HEK293T (cell line): ENCODE measurements around the gene NIN.

Experiments used
- ARNT ChIP-seq: fragments of 450-650 bp; IDR thresholded peaks from 2 replicates; pipeline ENCODE4 v1.6.1; 2017; ENCODE audit warnings: mild to moderate bottlenecking
- BHLHE40 ChIP-seq: fragments of 450-650 bp; IDR thresholded peaks from 2 replicates; pipeline ENCODE4 v1.6.1; 2016; ENCODE audit warnings: mild to moderate bottlenecking, moderate library complexity, borderline replicate concordance
- ELF4 ChIP-seq: fragments of 450-650 bp; IDR thresholded peaks from 2 replicates; pipeline ENCODE4 v1.6.1; 2017; ENCODE audit warnings: antibody characterized with exemption
- FOXA1 ChIP-seq: fragments of 450-650 bp; IDR thresholded peaks from 2 replicates; pipeline ENCODE4 v1.6.1; 2016; ENCODE audit warnings: mild to moderate bottlenecking
- FOXK2 ChIP-seq: fragments of 450-650 bp; IDR thresholded peaks from 2 replicates; pipeline ENCODE4 v1.6.1; 2016; ENCODE audit warnings: mild to moderate bottlenecking
- FOXM1 ChIP-seq: fragments of 450-650 bp; IDR thresholded peaks from 2 replicates; pipeline ENCODE4 v1.6.1; 2017; ENCODE audit warnings: mild to moderate bottlenecking, borderline replicate concordance
- HDGF ChIP-seq: fragments of 450-650 bp; IDR thresholded peaks from 2 replicates; pipeline ENCODE4 v1.6.1; 2017; ENCODE audit warnings: antibody characterized with exemption, borderline replicate concordance
- L3MBTL2 ChIP-seq: fragments of 450-650 bp; conservative IDR thresholded peaks from 2 replicates; pipeline ENCODE4 v1.6.1; 2016; ENCODE audit warnings: mild to moderate bottlenecking
- PKNOX1 ChIP-seq: fragments of 450-650 bp; IDR thresholded peaks from 2 replicates; pipeline ENCODE4 v1.6.1; 2016
- SP1 ChIP-seq: fragments of 450-650 bp; IDR thresholded peaks from 2 replicates; pipeline ENCODE4 v1.6.1; 2017
- TARDBP ChIP-seq: fragments of 450-650 bp; IDR thresholded peaks from 2 replicates; pipeline ENCODE4 v1.6.1; 2016
- ZNF384 ChIP-seq: fragments of 450-650 bp; IDR thresholded peaks from 2 replicates; pipeline ENCODE4 v1.6.1; 2016

- TF ChIP-seq FOXK2 (no peak), BHLHE40 (no peak), SP1 (no peak), HDGF (no peak), ZNF384 (no peak), TARDBP (no peak), FOXA1 (no peak), FOXM1 (no peak), ARNT (no peak), L3MBTL2 (no peak), PKNOX1 (no peak), ELF4 (no peak)
Observed at GRCh38 chr14:50763382-50764007, 67.5 kb downstream of the NIN start.
